ENCODE results near the gene C1QTNF5. TPM values are rescaled to one million over a fixed set of nuclear protein-coding genes. Genes with fewer than 3 reads are reported as not detected.
A peak's percentile ranks its signal among the peaks of the same experiment; 100 is the strongest.

C1QTNF5 gene
- total RNA-seq, 2 experiments from 2014 or later, result not detected

- POLR2A ChIA-PET, result no interaction called here
- DNase-seq, result no peak
Measured at GRCh38 chr11:119350302-119350701, 9.6 kb upstream of the C1QTNF5 start.

GRCh38 chr11:119347940-119348605 is 7.4 kb upstream of the C1QTNF5 start:
- H3K9me3 Mint-ChIP-seq (ENCODE audit: insufficient read depth), result no peaks in the 10 kb centered on the region
- no peaks in the 10 kb centered on the region for H3K36me3 Mint-ChIP-seq (ENCODE audit: low read depth)
- peaks cover 21% of the 10 kb centered on the region for H3K27me3 Mint-ChIP-seq (ENCODE audit: low read depth)
- no peak for ATAC-seq
- DNase-seq, result no peak
- ChIA-PET POLR2A (no interaction called here), CTCF (interaction anchor here (0.6 to 4.3 kb wide), 7 partner anchors 8 to 119 kb away, joined by 3 to 35 read pairs (median 4); no protein-coding TSS in a partner anchor)
- peaks cover 12% of the 10 kb centered on the region for H3K4me1 Mint-ChIP-seq (ENCODE audit: low read depth)
- H3K4me3 Mint-ChIP-seq, result no peak overlapping the region
- no peak overlapping the region for H3K27ac Mint-ChIP-seq

More at GRCh38 chr11:119350302-119350701, 9.6 kb upstream of the C1QTNF5 start:
- Mint-ChIP-seq H3K36me3 (ENCODE audit: low read depth) (no peaks in the 10 kb centered on the region), H3K27ac (peak overlapping the region; percentile 81), H3K9me3 (ENCODE audit: insufficient read depth) (no peaks in the 10 kb centered on the region), H3K4me1 (ENCODE audit: low read depth) (peaks cover 12% of the 10 kb centered on the region), H3K4me3 (no peak overlapping the region), H3K27me3 (ENCODE audit: low read depth) (peaks cover 23% of the 10 kb centered on the region)
- CTCF ChIA-PET, result interaction anchor here (0.9 to 1.5 kb wide), 5 partner anchors 10 to 31 kb away, joined by 3 to 7 read pairs (median 4); partner anchors contain the start of gene USP2
- peak; percentile 48 for ATAC-seq

DNA sequence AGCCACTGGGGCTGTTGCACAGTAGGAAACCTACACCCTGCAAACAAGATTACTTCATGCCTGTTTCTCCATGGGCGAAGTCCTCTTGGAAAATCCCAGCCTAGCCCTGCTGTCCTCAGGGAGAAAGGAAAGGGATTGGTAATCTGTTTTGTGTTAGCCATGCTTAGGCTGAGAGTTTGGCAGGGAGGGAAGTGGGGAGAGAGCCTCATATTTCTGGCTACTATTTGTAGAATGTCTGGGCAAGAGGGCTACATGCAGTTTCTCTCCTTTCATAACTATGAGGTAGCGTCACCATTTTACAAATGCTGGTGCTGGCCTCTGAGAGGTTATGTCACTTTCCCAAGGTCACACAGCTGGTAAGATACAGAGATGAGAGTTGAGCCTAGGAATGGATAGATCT is 6.6 kb upstream of the C1QTNF5 start:
- POLR2A ChIA-PET, result no interaction called here

GRCh38 chr11:119346605-119347004 is 5.9 kb upstream of the C1QTNF5 start, which contains the start of gene MFRP:
MFRP (minus strand) TSS chr11:119346705; CDS start chr11:119346513, 192 bp downstream.
- DNase-seq (no peak), ATAC-seq (no peak)
- CTCF ChIA-PET, result interaction anchor here (4.3 kb wide), 1 partner anchor 10 kb away, joined by 35 read pairs; no protein-coding TSS in a partner anchor
- no peak within 1 kb of the TSS for H3K27ac Mint-ChIP-seq
- POLR2A ChIA-PET, result no interaction called here
- H3K27me3 Mint-ChIP-seq (ENCODE audit: low read depth), result peaks cover 20% of the 10 kb centered on the region
- no peaks in the 10 kb centered on the region for H3K9me3 Mint-ChIP-seq (ENCODE audit: insufficient read depth)
- no peak within 1 kb of the TSS for H3K4me3 Mint-ChIP-seq
- peaks cover 12% of the 10 kb centered on the region for H3K4me1 Mint-ChIP-seq (ENCODE audit: low read depth)
- no peaks in the 10 kb centered on the region for H3K36me3 Mint-ChIP-seq (ENCODE audit: low read depth)

More for the DNA sequence above, 6.6 kb upstream of the C1QTNF5 start:
- H3K4me1 Mint-ChIP-seq (ENCODE audit: low read depth), result peaks cover 12% of the 10 kb centered on the region
- H3K4me3 Mint-ChIP-seq, result no peak overlapping the region
- H3K9me3 Mint-ChIP-seq (ENCODE audit: insufficient read depth), result no peaks in the 10 kb centered on the region
- CTCF ChIA-PET, result interaction anchor here (0.6 to 4.3 kb wide), 3 partner anchors 9 to 118 kb away, joined by 3 to 35 read pairs (median 9); no protein-coding TSS in a partner anchor
- ATAC-seq (no peak), DNase-seq (no peak)
- H3K27me3 Mint-ChIP-seq (ENCODE audit: low read depth), result peaks cover 20% of the 10 kb centered on the region
- no peak overlapping the region for H3K27ac Mint-ChIP-seq
- H3K36me3 Mint-ChIP-seq (ENCODE audit: low read depth), result no peaks in the 10 kb centered on the region

DNA sequence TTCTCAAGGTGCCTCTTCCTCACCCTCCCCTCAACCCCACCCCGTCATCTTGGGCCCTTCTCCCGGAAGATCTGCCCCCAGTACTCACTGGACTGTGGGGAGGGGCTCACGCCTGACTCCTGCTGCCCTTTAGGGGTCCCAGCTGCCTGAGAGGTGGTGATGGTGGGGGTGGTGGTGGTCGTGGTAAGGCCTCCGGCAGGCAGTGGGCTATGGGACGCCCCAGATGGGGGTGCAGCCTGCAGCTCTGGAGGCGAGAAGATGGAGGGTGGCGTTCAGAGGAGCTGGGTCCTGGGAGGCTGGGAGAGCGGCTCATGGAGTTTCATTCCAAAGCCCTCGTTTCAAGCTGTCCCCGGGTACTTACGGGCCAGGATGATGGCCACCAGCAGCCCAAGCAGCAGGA is 5.0 kb upstream of the C1QTNF5 start:
- Mint-ChIP-seq H3K4me1 (ENCODE audit: low read depth) (peaks cover 17% of the 10 kb centered on the region), H3K27me3 (ENCODE audit: low read depth) (peaks cover 28% of the 10 kb centered on the region), H3K9me3 (ENCODE audit: insufficient read depth) (no peaks in the 10 kb centered on the region), H3K36me3 (ENCODE audit: low read depth) (no peaks in the 10 kb centered on the region), H3K4me3 (no peak overlapping the region), H3K27ac (no peak overlapping the region)
- no peak for ATAC-seq
- ChIA-PET CTCF (interaction anchor here (4.3 kb wide), 1 partner anchor 11 kb away, joined by 35 read pairs; no protein-coding TSS in a partner anchor), POLR2A (no interaction called here)
- no peak for DNase-seq

DNA sequence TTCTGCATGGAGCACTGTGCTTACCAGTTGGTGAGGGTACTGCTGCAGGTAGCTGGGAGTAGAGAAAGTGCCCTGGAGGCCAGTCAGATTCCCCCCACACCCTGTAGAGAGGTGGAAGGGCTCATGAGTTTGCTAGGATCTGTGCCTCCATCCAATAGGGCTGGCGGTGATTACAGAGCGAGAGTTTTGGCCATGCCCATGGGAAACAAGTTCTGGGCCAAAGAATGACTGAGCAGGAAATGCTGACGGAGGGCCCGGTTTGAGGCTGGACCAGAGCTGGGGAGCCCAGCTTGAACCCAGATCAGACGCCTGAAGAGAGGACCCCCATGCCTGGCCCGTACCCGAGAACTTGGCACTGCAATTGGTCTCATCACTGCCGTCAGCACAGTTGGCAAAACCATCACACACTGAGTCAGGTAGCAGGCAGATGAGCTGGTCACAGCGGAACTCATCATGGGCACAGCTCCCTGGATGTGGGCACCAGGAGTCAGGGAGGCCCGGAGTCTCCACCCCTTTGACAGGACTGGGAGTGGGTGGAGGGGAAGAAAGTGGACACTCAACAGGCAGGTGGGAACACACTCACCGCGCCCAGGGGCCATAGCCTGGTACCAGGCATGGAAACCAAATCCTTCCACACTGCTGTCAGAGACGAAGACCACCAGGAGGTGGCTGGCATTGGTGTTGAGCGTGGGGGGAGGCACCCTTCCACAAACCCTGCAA is 3.8 kb upstream of the C1QTNF5 start:
- ChIA-PET POLR2A (no interaction called here), CTCF (interaction anchor here (1.2 to 3.2 kb wide), 3 partner anchors 11 to 37 kb away, joined by 4 to 21 read pairs (median 5); partner anchors contain the start of gene USP2)
- H3K9me3 Mint-ChIP-seq (ENCODE audit: insufficient read depth), result no peaks in the 10 kb centered on the region
- H3K4me1 Mint-ChIP-seq (ENCODE audit: low read depth), result peaks cover 8% of the 10 kb centered on the region
- no peak for DNase-seq
- no peaks in the 10 kb centered on the region for H3K36me3 Mint-ChIP-seq (ENCODE audit: low read depth)
- no peak for ATAC-seq
- no peak overlapping the region for H3K4me3 Mint-ChIP-seq
- H3K27me3 Mint-ChIP-seq (ENCODE audit: low read depth), result peaks cover 29% of the 10 kb centered on the region
- no peak overlapping the region for H3K27ac Mint-ChIP-seq

- no peak for ATAC-seq
- DNase-seq, result no peak
- no peak overlapping the region for H3K27ac Mint-ChIP-seq
- peaks cover 1% of the 10 kb centered on the region for H3K36me3 Mint-ChIP-seq (ENCODE audit: low read depth)
- no peaks in the 10 kb centered on the region for H3K9me3 Mint-ChIP-seq (ENCODE audit: insufficient read depth)
- H3K27me3 Mint-ChIP-seq (ENCODE audit: low read depth), result peaks cover 36% of the 10 kb centered on the region
- ChIA-PET CTCF (interaction anchor here (1.2 to 3.2 kb wide), 3 partner anchors 12 to 38 kb away, joined by 4 to 21 read pairs (median 5); partner anchors contain the start of gene USP2), POLR2A (no interaction called here)
- peaks cover 14% of the 10 kb centered on the region for H3K4me1 Mint-ChIP-seq (ENCODE audit: low read depth)
- H3K4me3 Mint-ChIP-seq, result no peak overlapping the region
Measured at GRCh38 chr11:119343726-119344125, 3.0 kb upstream of the C1QTNF5 start.

DNA sequence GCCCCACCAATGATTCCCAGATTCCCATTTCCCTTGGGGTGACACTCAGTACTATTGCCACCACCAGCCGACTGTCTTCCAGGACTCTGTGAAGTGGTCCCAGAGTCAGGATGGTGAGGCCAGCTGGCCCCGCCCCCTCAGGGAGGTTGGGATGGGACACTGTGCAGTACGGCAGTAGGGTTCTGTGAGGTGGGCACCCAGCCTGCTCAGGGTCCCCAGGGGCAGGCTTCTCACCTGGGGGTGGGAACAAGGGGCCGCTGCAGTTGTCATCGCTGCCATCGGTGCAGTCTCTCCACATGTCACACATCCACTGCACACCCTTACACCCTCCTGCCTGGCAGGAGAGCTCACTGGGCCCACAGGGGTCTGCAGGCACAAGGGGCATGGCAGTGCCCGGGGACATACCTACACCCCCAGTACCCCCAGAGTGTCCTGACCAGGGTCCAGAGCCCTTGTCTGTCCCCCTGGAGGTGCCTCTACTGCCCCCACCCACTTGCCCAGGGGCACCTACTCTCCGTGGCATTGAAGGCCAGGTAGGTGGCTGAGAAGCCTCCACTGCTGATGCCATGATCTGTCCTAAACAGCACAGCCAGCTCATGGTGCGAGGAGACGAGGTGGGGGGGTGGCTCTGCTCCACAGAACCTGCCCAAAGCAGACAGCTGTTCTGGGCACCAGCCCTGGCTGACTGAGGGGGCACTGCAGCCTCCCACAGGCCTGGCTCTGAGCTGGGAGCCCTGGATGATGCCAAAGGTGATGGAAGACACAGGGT is 1.9 kb upstream of the C1QTNF5 start:
- Mint-ChIP-seq H3K27ac (no peak overlapping the region), H3K4me1 (ENCODE audit: low read depth) (peaks cover 24% of the 10 kb centered on the region), H3K27me3 (ENCODE audit: low read depth) (peaks cover 36% of the 10 kb centered on the region), H3K36me3 (ENCODE audit: low read depth) (peaks cover 3% of the 10 kb centered on the region), H3K4me3 (no peak overlapping the region), H3K9me3 (ENCODE audit: insufficient read depth) (no peaks in the 10 kb centered on the region)
- ChIA-PET POLR2A (no interaction called here), CTCF (interaction anchor here (1.8 to 3.2 kb wide), 2 partner anchors 13 to 22 kb away, joined by 5 to 21 read pairs; no protein-coding TSS in a partner anchor)
- DNase-seq (no peak), ATAC-seq (no peak)

GRCh38 chr11:119342023-119342300 is 1.3 kb upstream of the C1QTNF5 start:
- peaks cover 9% of the 10 kb centered on the region for H3K36me3 Mint-ChIP-seq (ENCODE audit: low read depth)
- H3K27ac Mint-ChIP-seq, result no peak overlapping the region
- H3K27me3 Mint-ChIP-seq (ENCODE audit: low read depth), result peaks cover 36% of the 10 kb centered on the region
- no peaks in the 10 kb centered on the region for H3K9me3 Mint-ChIP-seq (ENCODE audit: insufficient read depth)
- H3K4me1 Mint-ChIP-seq (ENCODE audit: low read depth), result peaks cover 30% of the 10 kb centered on the region
- POLR2A ChIA-PET, result no interaction called here
- DNase-seq, result no peak
- ATAC-seq, result no peak
- no peak overlapping the region for H3K4me3 Mint-ChIP-seq
- CTCF ChIA-PET, result interaction anchor here (3.2 kb wide), 1 partner anchor 14 kb away, joined by 21 read pairs; no protein-coding TSS in a partner anchor

- H3K27ac Mint-ChIP-seq, result no peak overlapping the region
- peaks cover 35% of the 10 kb centered on the region for H3K4me1 Mint-ChIP-seq (ENCODE audit: low read depth)
- no peaks in the 10 kb centered on the region for H3K9me3 Mint-ChIP-seq (ENCODE audit: insufficient read depth)
- no peak overlapping the region for H3K4me3 Mint-ChIP-seq
- ATAC-seq (no peak), DNase-seq (no peak)
- H3K27me3 Mint-ChIP-seq (ENCODE audit: low read depth), result peaks cover 33% of the 10 kb centered on the region
- CTCF ChIA-PET, result interaction anchor here (1.1 to 5.1 kb wide), 4 partner anchors 15 to 133 kb away, joined by 3 to 96 read pairs (median 6); no protein-coding TSS in a partner anchor
- POLR2A ChIA-PET, result no interaction called here
- peaks cover 14% of the 10 kb centered on the region for H3K36me3 Mint-ChIP-seq (ENCODE audit: low read depth)
Measured at GRCh38 chr11:119341222-119342022, 739 bp upstream of the C1QTNF5 start.
